Vagina (tissue), 2 donors: ENCODE data around the gene ARID1A.

Experiments used
- CTCF ChIP-seq, 3 experiments: fragments of 450-650 bp in 2 of 3; fragments of 200-600 bp in 1 of 3; sonication (generic) in 1 of 3; IDR thresholded peaks; one replicate each; pipeline ENCODE4 v1.5.1; 2017 to 2019; ENCODE audit warnings: antibody characterized with exemption in 3 of 3, mild to moderate bottlenecking in 2 of 3, moderate library complexity in 2 of 3
- POLR2A ChIP-seq, 2 donors: fragments of 450-650 bp; IDR thresholded peaks; one replicate each; pipeline ENCODE4 v1.6.1; 2017; ENCODE audit warnings: antibody characterized with exemption in 2 of 2, mild to moderate bottlenecking in 2 of 2, moderate library complexity in 2 of 2
- POLR2AphosphoS5 ChIP-seq, 2 donors: sonication (generic); formaldehyde crosslinking; IDR thresholded peaks; one replicate each; pipeline ENCODE4 v1.9.0; 2017; ENCODE audit warnings: antibody characterized with exemption in 2 of 2, mild to moderate bottlenecking in 2 of 2, low read depth in 1 of 2; ENCODE audit not compliant: insufficient read depth in 1 of 2

- no peak for TF ChIP-seq CTCF (IDR thresholded peaks at IDR 0.05)
- TF ChIP-seq POLR2A (IDR thresholded peaks at IDR 0.05), result no peak
- TF ChIP-seq POLR2AphosphoS5 (IDR thresholded peaks at IDR 0.05; ENCODE audit: insufficient read depth in 1 of 2, low read depth in 1 of 2), result no peak
These were observed 6.8 kb downstream of the ARID1A start for GRCh38 chr1:26702680-26703038.
